ENCODE data around the gene SLC17A2. TPM values are rescaled to one million over a fixed set of nuclear protein-coding genes. Genes with fewer than 3 reads are reported as not detected.

SLC17A2 gene
- not detected in 2 replicates for total RNA-seq

GRCh38 chr6:25930532-25931410 is at the start of gene SLC17A2:
SLC17A2 (minus strand) TSS chr6:25930691; CDS start chr6:25925796, 4,895 bp downstream.

GRCh38 chr6:25962149-25963127 is 31.9 kb upstream of the SLC17A2 start, which contains the start of gene TRIM38:
TRIM38 (plus strand) TSS chr6:25962802; CDS start chr6:25966523, 3,721 bp downstream.

GRCh38 chr6:25874118-25874517 is 56.4 kb downstream of the SLC17A2 start, which contains the start of gene SLC17A3:
SLC17A3 (minus strand) TSS chr6:25874243; CDS start chr6:25868387, 5,856 bp downstream.

Other genes starting within 250 kb of the SLC17A2 start
- gene SLC17A4, start 175.9 kb downstream of the SLC17A2 start, total RNA-seq: not detected in 2 replicates
- not detected in 2 replicates for gene SLC17A1, start 98.6 kb downstream of the SLC17A2 start, total RNA-seq
- not detected in 2 replicates for gene SLC17A3, start 56.4 kb downstream of the SLC17A2 start, total RNA-seq
- 14.7 and 15.1 TPM in 2 replicates for gene TRIM38, start 32.1 kb upstream of the SLC17A2 start, total RNA-seq
- gene HFE, start 156.7 kb upstream of the SLC17A2 start, total RNA-seq: 20.7 and 29.5 TPM in 2 replicates